ENCODE data around the gene XRCC5.

The XRCC5 gene

GRCh38 chr2:216222650-216223352 is 113.7 kb downstream of the XRCC5 start:
- DNase-seq (ENCODE audit: low read depth in 2 of 2, low spot score in 1 of 2) = no peak

- DNase-seq (ENCODE audit: low read depth in 2 of 2, low spot score in 1 of 2) = no peak
Observed at GRCh38 chr2:216224388-216224787, 115.2 kb downstream of the XRCC5 start.

- DNase-seq (ENCODE audit: low read depth in 2 of 2, low spot score in 1 of 2) = no peak
Observed at GRCh38 chr2:216229277-216229914, 120.2 kb downstream of the XRCC5 start.

GRCh38 chr2:216231867-216232266 is 122.7 kb downstream of the XRCC5 start:
- no peak for DNase-seq (ENCODE audit: low read depth in 2 of 2, low spot score in 1 of 2)

- no peak for DNase-seq (ENCODE audit: low read depth in 2 of 2, low spot score in 1 of 2)
Observed at GRCh38 chr2:216232721-216233120, 123.6 kb downstream of the XRCC5 start.

- DNase-seq (ENCODE audit: low read depth in 2 of 2, low spot score in 1 of 2) = no peak
Observed at GRCh38 chr2:216233281-216233995, 124.3 kb downstream of the XRCC5 start.

GRCh38 chr2:216234106-216234505 is 125.0 kb downstream of the XRCC5 start:
- DNase-seq (ENCODE audit: low read depth in 2 of 2, low spot score in 1 of 2) = no peak

- no peak for DNase-seq (ENCODE audit: low read depth in 2 of 2, low spot score in 1 of 2)
Observed at GRCh38 chr2:216235462-216235861, 126.3 kb downstream of the XRCC5 start.

- no peak for DNase-seq (ENCODE audit: low read depth in 2 of 2, low spot score in 1 of 2)
Observed at GRCh38 chr2:216235896-216236295, 126.7 kb downstream of the XRCC5 start.

- no peak for DNase-seq (ENCODE audit: low read depth in 2 of 2, low spot score in 1 of 2)
Observed at GRCh38 chr2:216236486-216236885, 127.3 kb downstream of the XRCC5 start.

GRCh38 chr2:216242365-216242764 is 133.2 kb downstream of the XRCC5 start:
- DNase-seq (ENCODE audit: low read depth in 2 of 2, low spot score in 1 of 2) = no peak

GRCh38 chr2:216243026-216243425 is 133.9 kb downstream of the XRCC5 start:
- DNase-seq (ENCODE audit: low read depth in 2 of 2, low spot score in 1 of 2) = no peak

- DNase-seq (ENCODE audit: low read depth in 2 of 2, low spot score in 1 of 2) = no peak
Observed at GRCh38 chr2:216245391-216245975, 136.3 kb downstream of the XRCC5 start.

- DNase-seq (ENCODE audit: low read depth in 2 of 2, low spot score in 1 of 2) = no peak
Observed at GRCh38 chr2:216246766-216247165, 137.6 kb downstream of the XRCC5 start.
